Stomach (tissue), 9 donors: Measurements from ENCODE around the gene RPL10A. TPM values are rescaled to one million over a fixed set of nuclear protein-coding genes. Genes with fewer than 3 reads are reported as not detected.
A peak's percentile ranks its signal among the peaks of the same experiment; 100 is the strongest.

ENCODE experiments used
- DNase-seq, 2 donors: peaks; one replicate each; pipeline versions ENCODE4 v3.0.0 to v3.0.0-alpha.2; 2013 to 2019
- H3K27ac ChIP-seq, 5 donors: fragments of 200-600 bp in 4 of 5; sonication (generic) in 4 of 5; one replicate each; pipeline ENCODE4 v1.5.1; 2013 to 2019; ENCODE audit warnings: mild to moderate bottlenecking in 1 of 5, moderate library complexity in 1 of 5
- H3K27me3 ChIP-seq, 3 donors: fragments of 200-600 bp; sonication (generic); one replicate each; pipeline ENCODE4 v1.5.1; 2017 to 2019; ENCODE audit warnings: mixed run types in 1 of 3
- H3K36me3 ChIP-seq, 4 donors: fragments of 200-600 bp; sonication (generic); 1 replicate in 3 of 4; 2 replicates in 1 of 4; pipeline ENCODE4 v1.5.1; 2016 to 2019
- H3K4me1 ChIP-seq, 4 donors: fragments of 200-600 bp; sonication (generic); one replicate each; pipeline ENCODE4 v1.5.1; 2016 to 2019
- H3K4me3 ChIP-seq, 4 donors: fragments of 200-600 bp; sonication (generic) in 3 of 4; one replicate each; pipeline ENCODE4 v1.5.1; 2016 to 2019; ENCODE audit warnings: mild to moderate bottlenecking in 1 of 4
- H3K9me3 ChIP-seq, 4 donors: fragments of 200-600 bp; sonication (generic); one replicate each; pipeline ENCODE4 v1.5.1; 2016 to 2019
- EP300 ChIP-seq: sonication (generic); formaldehyde crosslinking; IDR thresholded peaks from one replicate; pipeline ENCODE4 v1.6.1; 2017; ENCODE audit warnings: antibody characterized with exemption
- POLR2A ChIP-seq, 4 donors: fragments of 450-650 bp; IDR thresholded peaks; one replicate each; pipeline ENCODE4 v1.6.1; 2016; ENCODE audit warnings: antibody characterized with exemption in 4 of 4, control low read depth in 2 of 4, mild to moderate bottlenecking in 1 of 4, moderate library complexity in 1 of 4
- POLR2AphosphoS5 ChIP-seq, 3 donors: sonication (generic); formaldehyde crosslinking; IDR thresholded peaks; one replicate each; pipeline ENCODE4 v1.6.1; 2016; ENCODE audit warnings: antibody characterized with exemption in 3 of 3
- WGBS, 5 donors: extraction: QIAGEN DNeasy Blood & Tissue Kit in 3 of 5; methylation state at CpG; one replicate each; pipeline versions ENCODE4 v1.1.5 to v1.1.7; 2013 to 2018; 5-methylcytosine and 5-hydroxymethylcytosine counted together
- intact Hi-C: fragments of 100-400 bp; cut with DNase I; formaldehyde crosslinking; loops from one replicate; pipeline ENCODE4 v1.15.1; 2023; ENCODE audit warnings: low total_unique reads
- polyA plus RNA-seq, 3 donors: library from polyadenylated mRNA; stranded (reverse); fragments of 200-250 nt; gene quantifications; one replicate each; pipeline ENCODE4 v1.2.3, GENCODE V29; 2013
- total RNA-seq, 5 donors: library from RNA; depleted of rRNA; stranded (reverse); fragments of >200 nt; gene quantifications; one replicate each; pipeline versions ENCODE4 v1.1.0 to v1.2.3, GENCODE V29; 2014 to 2016
- TF ChIP-seq, protein P1 (sequence below), 7 experiments: fragments of 450-650 bp in 4 of 7; fragments of 200-600 bp in 3 of 7; sonication (generic) in 3 of 7; IDR thresholded peaks; one replicate each; pipeline ENCODE4 v1.5.1; 2016 to 2019; ENCODE audit warnings: antibody characterized with exemption in 7 of 7, control low read depth in 2 of 7, mild to moderate bottlenecking in 1 of 7
- donor health status: healthy with polysubstance abuse.
- donor health status: Bipolar disorder and iron deficiency.
- donor health status: healthy.

Gene RPL10A
- total and polyA plus RNA-seq, 8 donors, result 584 to 2,710 (median 1,962) TPM

- no peak for TF ChIP-seq EP300
- TF ChIP-seq POLR2AphosphoS5 (IDR thresholded peaks at IDR 0.05), result no peak
- TF ChIP-seq, protein P1, sequence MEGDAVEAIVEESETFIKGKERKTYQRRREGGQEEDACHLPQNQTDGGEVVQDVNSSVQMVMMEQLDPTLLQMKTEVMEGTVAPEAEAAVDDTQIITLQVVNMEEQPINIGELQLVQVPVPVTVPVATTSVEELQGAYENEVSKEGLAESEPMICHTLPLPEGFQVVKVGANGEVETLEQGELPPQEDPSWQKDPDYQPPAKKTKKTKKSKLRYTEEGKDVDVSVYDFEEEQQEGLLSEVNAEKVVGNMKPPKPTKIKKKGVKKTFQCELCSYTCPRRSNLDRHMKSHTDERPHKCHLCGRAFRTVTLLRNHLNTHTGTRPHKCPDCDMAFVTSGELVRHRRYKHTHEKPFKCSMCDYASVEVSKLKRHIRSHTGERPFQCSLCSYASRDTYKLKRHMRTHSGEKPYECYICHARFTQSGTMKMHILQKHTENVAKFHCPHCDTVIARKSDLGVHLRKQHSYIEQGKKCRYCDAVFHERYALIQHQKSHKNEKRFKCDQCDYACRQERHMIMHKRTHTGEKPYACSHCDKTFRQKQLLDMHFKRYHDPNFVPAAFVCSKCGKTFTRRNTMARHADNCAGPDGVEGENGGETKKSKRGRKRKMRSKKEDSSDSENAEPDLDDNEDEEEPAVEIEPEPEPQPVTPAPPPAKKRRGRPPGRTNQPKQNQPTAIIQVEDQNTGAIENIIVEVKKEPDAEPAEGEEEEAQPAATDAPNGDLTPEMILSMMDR (IDR thresholded peaks at IDR 0.05), result no peak
- TF ChIP-seq POLR2A (IDR thresholded peaks at IDR 0.05), result no peak
- no peaks in the 10 kb centered on the region for H3K27me3 ChIP-seq
- peaks cover 39 to 62% (median 49%) of the 10 kb centered on the region in 4 donors for H3K4me1 ChIP-seq
- H3K27ac ChIP-seq, result peak overlapping the region in 3 of 5 donors; percentile 8 to 98 (median 89)
- DNase-seq, result no peak
- no peaks in the 10 kb centered on the region for H3K9me3 ChIP-seq
- peaks cover 8 to 51% (median 41%) of the 10 kb centered on the region in 4 donors for H3K36me3 ChIP-seq
- intact Hi-C loops, result no loop called here
- 78 to 88% (median 87%) methylated on average over 13 of the region's 13 CpGs for WGBS, 5 donors
- no peak overlapping the region for H3K4me3 ChIP-seq
Observed at GRCh38 chr6:35483893-35484645, 15.9 kb downstream of the RPL10A start.

GRCh38 chr6:35484921-35485392, 16.8 kb downstream of the RPL10A start:
- intact Hi-C loops, result no loop called here

DNA sequence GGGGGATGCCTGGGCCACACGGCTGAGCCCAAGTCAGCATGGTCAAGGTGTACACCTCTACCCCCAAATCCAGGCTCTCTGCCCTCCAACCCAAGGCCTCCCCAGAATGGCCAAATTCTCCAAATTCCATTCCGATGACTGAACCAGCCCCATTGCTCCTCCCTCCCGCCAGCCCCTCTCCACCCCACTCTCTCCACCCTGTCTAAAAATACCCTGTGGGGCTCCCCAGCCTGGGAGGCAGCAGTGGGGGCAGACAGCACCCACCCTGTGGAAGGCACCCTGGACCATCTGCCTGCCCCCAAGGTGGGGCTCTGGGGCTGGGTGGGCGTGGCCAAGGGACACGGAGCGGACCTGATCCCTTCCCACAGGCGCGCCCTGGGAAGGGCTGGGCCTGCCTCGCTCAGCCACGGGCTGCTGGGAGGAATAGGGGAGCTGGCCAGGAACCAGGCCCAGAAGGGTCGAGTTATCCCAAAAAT, 17.2 kb downstream of the RPL10A start:
- H3K27me3 ChIP-seq, result no peaks in the 10 kb centered on the region
- peak overlapping the region; percentile 73 to 98 (median 89) for H3K27ac ChIP-seq
- no peaks in the 10 kb centered on the region for H3K9me3 ChIP-seq
- 40 to 47% (median 45%) methylated on average over 4 to 11 of the region's 11 CpGs for WGBS, 5 donors
- H3K36me3 ChIP-seq, result peaks cover 0 to 37% (median 28%) of the 10 kb centered on the region in 4 donors
- peak overlapping the region; percentile 22 to 32 (median 28) for H3K4me3 ChIP-seq
- peaks cover 45 to 76% (median 61%) of the 10 kb centered on the region in 4 donors for H3K4me1 ChIP-seq
- intact Hi-C loops, result no loop called here
- no peak for TF ChIP-seq POLR2A (IDR thresholded peaks at IDR 0.05)
- TF ChIP-seq, protein P1 (IDR thresholded peaks at IDR 0.05), result no peak
- no peak for TF ChIP-seq POLR2AphosphoS5 (IDR thresholded peaks at IDR 0.05)
- TF ChIP-seq EP300, result no peak
- peak; percentile 52 to 85 for DNase-seq

More at GRCh38 chr6:35484921-35485392, 16.8 kb downstream of the RPL10A start:
- peaks cover under 1 to 42% (median 33%) of the 10 kb centered on the region in 4 donors for H3K36me3 ChIP-seq
- peak overlapping the region in 1 of 4 donors; percentile 31 for H3K4me3 ChIP-seq
- no peaks in the 10 kb centered on the region for H3K9me3 ChIP-seq
- no peak for DNase-seq
- TF ChIP-seq EP300 (no peak), POLR2AphosphoS5 (IDR thresholded peaks at IDR 0.05) (no peak), POLR2A (IDR thresholded peaks at IDR 0.05) (no peak)
- TF ChIP-seq, protein P1 (IDR thresholded peaks at IDR 0.05), result no peak
- 76 to 93% (median 91%) methylated on average over 7 of the region's 7 CpGs for WGBS, 5 donors
- no peaks in the 10 kb centered on the region for H3K27me3 ChIP-seq
- peaks cover 41 to 71% (median 56%) of the 10 kb centered on the region in 4 donors for H3K4me1 ChIP-seq
- peak overlapping the region in 4 of 5 donors; percentile 85 to 98 (median 94) for H3K27ac ChIP-seq

- TF ChIP-seq EP300 (no peak), POLR2AphosphoS5 (IDR thresholded peaks at IDR 0.05) (peak; percentile 33 to 69 (median 68)), POLR2A (IDR thresholded peaks at IDR 0.05) (no peak)
- TF ChIP-seq, protein P1 (IDR thresholded peaks at IDR 0.05), result no peak
- H3K27ac ChIP-seq, result peak overlapping the region; percentile 73 to 98 (median 89)
- H3K4me1 ChIP-seq, result peaks cover 51 to 84% (median 68%) of the 10 kb centered on the region in 4 donors
- WGBS, 5 donors, result 23 to 57% (median 33%) methylated on average over 21 to 61 of the region's 61 CpGs
- H3K36me3 ChIP-seq, result peaks cover 0 to 30% (median 24%) of the 10 kb centered on the region in 4 donors
- DNase-seq, result peak; percentile 86 to 95
- no peaks in the 10 kb centered on the region for H3K27me3 ChIP-seq
- H3K9me3 ChIP-seq, result no peaks in the 10 kb centered on the region
- H3K4me3 ChIP-seq, result peak overlapping the region; percentile 22 to 32 (median 28)
- intact Hi-C loops, result no loop called here
Observed at GRCh38 chr6:35486005-35486925, 18.1 kb downstream of the RPL10A start.
